NCI-H748 (cell line): ENCODE results near the gene TMEM164.

Source experiments
- DNase-seq: peaks from one replicate; lab custom pipeline; 2025; ENCODE audit not compliant: unreplicated experiment; lab: John Stamatoyannopoulos, UW

Gene TMEM164

DNA sequence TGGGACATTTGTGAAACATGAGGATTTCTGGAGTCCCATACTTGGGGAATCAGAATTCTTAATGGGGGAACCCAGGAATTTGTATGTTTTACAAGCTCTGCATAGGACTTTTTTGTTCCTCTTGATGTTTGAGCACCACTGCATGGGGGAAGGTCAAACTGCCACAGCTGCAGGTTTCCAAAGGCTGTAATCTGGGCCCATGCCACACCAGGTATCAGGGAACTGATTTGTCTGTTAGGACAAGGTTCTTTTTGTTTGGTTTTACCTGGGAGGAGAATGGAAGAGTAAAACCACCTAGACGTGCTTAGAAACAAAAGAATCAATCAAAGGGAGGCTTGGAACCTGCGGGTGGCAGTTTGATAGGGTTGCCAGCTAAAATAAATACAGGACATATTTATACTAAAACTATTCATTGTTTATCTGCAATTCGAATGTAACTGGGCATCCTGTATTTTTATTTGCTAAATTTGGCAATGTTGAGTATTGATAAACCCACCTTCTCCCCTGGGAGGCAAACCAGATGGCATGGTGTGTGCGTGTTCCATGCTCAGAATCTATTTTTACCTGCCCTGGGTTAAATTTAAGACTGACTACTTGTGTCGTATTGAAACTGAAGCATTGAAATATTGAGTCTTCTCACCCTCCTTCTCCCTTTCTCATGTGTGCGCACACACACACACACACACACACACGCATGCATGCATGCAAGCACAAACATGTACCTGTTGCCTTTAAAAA, 63.7 kb downstream of the TMEM164 start:
- DNase-seq, result peak; percentile 85

GRCh38 chrX:110070970-110071369, 68.1 kb downstream of the TMEM164 start:
- no peak for DNase-seq

DNA sequence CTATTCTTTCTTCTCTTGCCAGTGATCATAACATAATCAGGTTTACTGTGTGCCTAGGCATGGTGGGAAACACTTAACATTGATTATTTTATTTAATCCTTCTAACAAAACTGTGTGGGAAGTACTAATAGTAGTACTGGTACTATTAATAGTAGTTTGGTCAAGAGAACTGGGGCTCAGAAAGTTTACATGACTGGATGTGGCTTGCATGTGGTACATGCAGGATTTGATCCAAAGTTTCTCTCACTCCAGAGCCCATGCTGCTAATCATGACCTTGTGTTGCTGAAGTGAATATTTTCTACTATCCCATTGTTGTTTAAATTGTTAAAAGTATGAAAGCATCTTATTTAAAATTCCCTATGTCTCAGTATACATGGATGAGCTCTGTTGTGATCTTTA, 78.4 kb downstream of the TMEM164 start:
- DNase-seq, result no peak

DNA sequence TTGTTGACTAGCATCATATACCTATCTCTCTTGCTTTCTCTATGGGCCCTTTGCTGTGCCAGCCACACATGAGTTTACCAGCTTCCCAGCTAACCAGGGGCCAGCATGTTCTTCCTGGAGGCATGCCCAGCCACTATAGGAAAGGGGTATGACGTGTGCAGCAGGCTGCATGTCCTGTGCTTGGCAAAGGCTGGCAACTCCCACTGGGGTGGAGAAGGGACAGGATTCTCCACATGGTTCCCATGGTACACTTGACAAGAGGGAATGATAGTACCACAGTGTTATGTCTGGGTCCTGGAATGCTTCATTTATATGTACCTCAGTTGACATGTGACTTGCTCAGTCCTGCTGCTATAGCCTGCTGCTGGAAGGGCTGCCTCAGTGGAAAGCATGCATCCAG, 78.8 kb downstream of the TMEM164 start:
- DNase-seq, result no peak

GRCh38 chrX:110082161-110082560, 79.2 kb downstream of the TMEM164 start:
- DNase-seq, result no peak

GRCh38 chrX:110086162-110086915, 83.4 kb downstream of the TMEM164 start:
- no peak for DNase-seq

DNA sequence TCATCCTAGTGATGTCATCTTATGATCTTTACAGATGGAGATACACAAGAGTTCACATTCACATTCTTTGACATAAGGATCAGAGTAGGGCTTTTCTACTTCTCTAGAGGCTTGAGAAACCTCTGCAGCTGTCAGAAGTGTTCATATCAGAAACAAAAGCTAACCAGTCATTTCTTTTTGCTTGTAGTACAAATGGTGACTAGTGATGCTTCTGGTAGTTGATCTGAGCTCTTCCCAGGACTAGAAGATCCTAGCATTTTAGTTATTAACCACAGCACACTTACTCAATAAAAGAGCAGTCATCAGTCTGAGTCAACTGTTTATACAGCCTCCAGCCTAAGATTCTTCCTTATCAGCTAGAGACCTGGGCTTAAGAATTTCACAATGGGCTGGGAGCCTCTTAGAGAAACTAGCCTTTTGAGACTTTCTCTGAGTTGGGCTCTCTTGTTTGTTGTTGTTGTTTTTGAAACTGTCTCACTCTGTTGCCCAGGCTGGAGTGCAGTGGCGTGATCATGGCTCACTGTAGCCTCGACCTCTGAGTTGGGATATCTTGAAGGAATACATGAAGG, 84.1 kb downstream of the TMEM164 start:
- no peak for DNase-seq

DNA sequence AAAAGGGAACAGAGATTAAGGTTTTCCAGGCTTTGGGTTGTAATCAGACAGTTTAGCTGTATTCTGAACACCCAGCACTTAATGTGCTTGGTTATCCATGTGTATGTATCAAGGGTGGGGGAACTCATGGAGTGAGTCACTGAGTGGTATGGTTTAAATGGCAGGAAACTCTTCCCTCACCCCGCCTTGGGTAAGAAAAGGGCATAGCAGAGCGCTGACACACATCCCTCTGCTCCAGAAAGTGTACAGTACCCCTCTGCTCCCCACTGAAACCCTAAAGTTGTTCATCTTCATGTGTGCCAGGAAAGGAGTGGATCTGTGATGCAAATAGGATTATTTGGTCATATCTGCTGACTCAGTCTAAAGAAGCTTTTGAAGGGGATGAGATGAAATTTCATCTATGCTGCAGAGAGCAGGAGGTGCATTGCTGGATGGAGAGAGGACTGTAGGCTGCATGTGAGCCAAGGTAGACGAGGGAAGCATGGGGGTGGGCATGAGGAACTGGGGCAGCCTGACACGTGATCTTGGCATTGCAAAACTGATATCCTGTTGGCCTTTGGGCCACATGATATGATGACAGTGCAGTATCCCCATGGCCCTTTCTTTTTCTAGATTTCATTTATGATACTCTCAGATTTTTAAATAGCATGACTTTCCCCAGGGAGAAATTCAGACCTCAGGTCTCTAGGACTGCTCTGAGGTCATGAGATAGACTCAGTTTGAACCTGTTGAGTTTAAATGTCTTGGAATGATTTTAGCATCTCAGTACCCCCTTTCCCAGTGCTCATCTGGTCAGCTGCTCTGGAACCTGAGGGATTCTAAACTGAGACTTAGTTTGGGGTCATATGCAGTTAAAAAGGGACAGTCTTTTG, 84.8 kb downstream of the TMEM164 start:
- no peak for DNase-seq

- no peak for DNase-seq
Observed at GRCh38 chrX:110089656-110090403, 86.9 kb downstream of the TMEM164 start.

- peak; percentile 84 for DNase-seq
Observed at GRCh38 chrX:110097920-110098319, 95.0 kb downstream of the TMEM164 start.

DNA sequence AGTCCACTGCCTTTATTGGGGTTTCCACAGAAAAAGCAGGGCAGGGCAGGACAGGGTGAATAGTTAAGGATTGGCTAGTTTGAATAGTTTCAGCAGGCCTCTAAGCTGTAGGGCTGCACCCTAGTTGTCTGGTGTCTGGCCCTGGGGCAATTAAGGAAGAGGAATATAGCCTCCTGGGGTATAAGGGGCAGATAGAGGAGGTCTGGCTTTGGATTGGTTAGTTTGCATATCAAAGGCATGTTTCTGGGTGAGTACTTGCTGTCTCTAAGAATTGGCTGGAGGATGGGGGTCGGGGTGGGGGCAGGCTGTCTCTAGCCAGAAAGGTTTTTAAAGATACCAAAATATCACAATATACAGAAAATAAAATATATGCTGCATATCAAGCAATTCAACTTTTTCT, 100.4 kb downstream of the TMEM164 start:
- DNase-seq, result no peak

DNA sequence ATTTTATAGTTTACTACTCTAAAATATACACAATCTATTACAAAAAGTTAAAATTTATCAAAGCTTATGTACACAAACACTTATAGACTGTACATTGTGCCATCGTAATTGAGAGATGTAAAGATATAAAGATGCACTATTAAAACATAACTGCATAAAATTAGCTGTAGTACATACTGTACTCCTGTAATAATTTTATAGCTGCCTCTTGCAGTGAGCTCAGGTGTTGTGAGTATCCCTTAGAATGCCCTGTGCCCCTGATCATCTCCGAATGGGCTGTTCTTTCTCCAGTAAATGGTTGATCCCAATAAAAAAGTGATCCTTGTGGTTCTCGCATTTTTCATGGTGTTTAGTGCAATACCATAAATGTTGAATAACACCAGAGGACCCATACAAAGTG, 101.2 kb downstream of the TMEM164 start:
- DNase-seq, result no peak

GRCh38 chrX:110108381-110108821, 105.5 kb downstream of the TMEM164 start:
- peak; percentile 32 for DNase-seq

- no peak for DNase-seq
Observed at GRCh38 chrX:110114260-110114776, 111.4 kb downstream of the TMEM164 start.

DNA sequence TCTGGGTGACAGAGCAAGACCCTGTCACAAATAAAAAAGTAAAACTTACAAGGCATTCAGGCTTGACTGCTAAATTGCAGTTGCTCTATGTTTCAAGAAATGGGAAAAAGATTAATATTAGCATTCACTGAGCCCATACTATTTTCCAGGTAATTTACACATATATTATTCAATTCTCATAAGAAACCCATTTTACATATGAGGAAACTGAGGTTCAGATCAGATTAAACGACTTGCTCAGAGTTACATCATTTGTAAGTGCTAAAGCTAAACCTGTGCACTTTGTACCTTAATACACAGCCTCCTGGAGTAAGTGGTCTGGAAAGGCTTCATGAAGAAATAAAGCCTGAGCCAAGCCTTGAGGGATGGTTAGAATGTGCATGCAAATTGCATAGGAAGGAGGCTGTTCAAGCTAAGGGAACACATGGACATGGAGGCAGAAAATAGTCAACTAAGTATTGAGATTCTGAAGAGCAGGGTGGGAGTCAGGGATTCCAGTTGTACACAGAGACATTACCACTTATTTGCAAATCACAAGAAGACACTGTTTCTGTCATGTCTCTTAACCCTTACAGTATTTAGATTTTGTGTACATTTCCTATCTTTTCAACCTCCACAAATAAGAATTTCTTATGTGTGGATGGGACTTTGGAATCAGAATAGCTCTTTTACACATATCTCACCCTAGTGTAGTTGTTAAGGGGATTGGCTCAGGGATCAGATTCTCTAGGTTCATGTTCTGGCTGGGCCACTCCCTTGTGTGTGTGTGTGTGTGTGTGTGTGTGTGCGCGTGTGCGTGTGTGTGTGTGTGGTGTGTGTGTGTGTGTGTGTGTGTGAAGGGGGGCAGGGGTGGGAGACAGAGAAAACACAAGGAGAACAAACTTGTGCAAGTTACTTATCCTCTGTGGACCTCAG, 113.4 kb downstream of the TMEM164 start:
- no peak for DNase-seq

GRCh38 chrX:110118530-110118929, 115.6 kb downstream of the TMEM164 start:
- no peak for DNase-seq

DNA sequence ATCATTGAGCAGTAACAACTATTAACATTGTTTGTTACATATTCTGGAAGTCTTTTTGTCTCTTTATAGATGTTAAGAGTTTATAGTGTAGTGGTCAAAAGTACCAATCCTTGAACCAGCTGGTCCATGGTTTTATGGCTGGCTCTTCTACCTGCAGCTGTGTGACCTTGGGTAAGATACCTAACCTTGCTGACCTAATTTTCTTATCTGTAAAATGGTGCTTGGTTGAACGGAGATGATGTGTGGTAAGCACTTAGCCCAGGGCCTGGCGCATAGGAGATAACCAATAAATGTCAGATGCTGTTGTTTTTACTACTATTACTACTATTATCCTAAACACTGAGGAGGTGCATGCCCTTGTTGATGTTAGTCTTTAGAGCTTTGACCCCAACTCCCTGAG, 116.6 kb downstream of the TMEM164 start:
- no peak for DNase-seq

DNA sequence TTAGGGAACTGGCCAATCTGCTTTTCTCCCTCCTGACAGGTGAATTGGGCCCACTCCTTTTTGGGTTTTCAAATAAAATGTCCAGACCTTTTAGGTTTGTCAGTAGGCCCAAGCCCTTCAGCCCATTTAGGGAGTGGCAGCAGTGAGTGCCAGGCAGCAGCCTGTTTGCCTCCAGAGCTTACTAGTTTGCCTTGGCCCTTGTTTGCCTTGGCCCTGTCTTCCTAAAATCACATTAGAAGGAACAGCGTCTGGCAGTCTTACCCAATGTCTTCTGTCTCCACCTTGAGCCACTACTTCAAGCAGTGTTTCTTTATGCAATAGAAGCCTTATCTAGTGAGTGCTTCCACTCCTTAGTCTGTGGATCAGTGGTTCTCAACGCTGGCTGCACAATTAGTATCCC, 117.1 kb downstream of the TMEM164 start:
- no peak for DNase-seq

DNA sequence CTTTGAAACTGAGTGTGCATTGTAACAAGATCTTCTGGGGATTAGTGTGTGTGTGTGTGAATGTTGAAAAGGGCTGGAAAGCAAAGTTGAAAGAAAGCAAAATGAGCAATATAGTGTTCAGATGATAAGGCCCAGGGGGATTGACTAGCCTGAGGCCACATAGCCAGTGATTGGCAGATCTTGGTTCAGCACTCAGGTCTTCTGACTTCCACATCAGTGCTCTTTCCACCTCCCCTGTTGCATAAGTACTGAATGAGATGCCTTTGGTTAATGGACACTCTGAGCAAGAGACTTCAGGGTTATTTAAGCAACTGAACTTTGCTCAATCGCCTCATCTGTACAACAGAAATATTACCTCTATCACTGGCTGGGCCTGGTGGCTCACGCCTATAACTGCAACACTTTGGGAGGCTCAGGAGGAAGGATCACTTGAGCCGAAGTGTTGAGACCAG, 120.4 kb downstream of the TMEM164 start:
- DNase-seq, result no peak
